Left ventricle myocardium inferior (tissue), 1 donor: ENCODE measurements around the gene FNDC11. TPM values are rescaled to one million over a fixed set of nuclear protein-coding genes. Genes with fewer than 3 reads are reported as not detected.
"Not testable (repeated sequence)": the region's sequence is repeated elsewhere in the genome, so short reads cannot be mapped to it uniquely, and the experiment has no call there.

ENCODE experiments used
- DNase-seq: peaks from one replicate; pipeline ENCODE4 v3.0.0-alpha.2; 2020
- H3K27ac ChIP-seq: fragments of 200-600 bp; replicated peaks from 2 replicates; pipeline ENCODE4 v1.8.0; 2021
- H3K27me3 ChIP-seq: fragments of 200-600 bp; 2 replicates; pipeline ENCODE4 v1.8.0; 2021; ENCODE audit warnings: low read depth
- H3K36me3 ChIP-seq: fragments of 200-600 bp; 2 replicates; pipeline ENCODE4 v1.8.0; 2021
- H3K4me1 ChIP-seq: fragments of 200-600 bp; 2 replicates; pipeline ENCODE4 v1.8.0; 2021
- H3K4me3 ChIP-seq: fragments of 200-600 bp; 2 replicates; pipeline ENCODE4 v1.8.0; 2021; ENCODE audit warnings: mild to moderate bottlenecking, moderate library complexity
- H3K9me3 ChIP-seq: fragments of 200-600 bp; replicated peaks from 2 replicates; pipeline ENCODE4 v1.8.0; 2021
- intact Hi-C: fragments of 100-400 bp; cut with micrococcal nuclease; formaldehyde crosslinking; loops from one replicate; pipeline ENCODE4 v1.11.0; 2022
- total RNA-seq: library from RNA; stranded (reverse); fragmentation: NEBNext Ultra II Directional; extraction: Animal tissue kit (Norgen Biotek cat#: 25700); gene quantifications from one replicate; pipeline ENCODE4 v1.2.1, GENCODE V29; 2021
- TF ChIP-seq, protein P1 (sequence below): fragments of 200-600 bp; IDR thresholded peaks from 2 replicates; pipeline ENCODE4 v1.8.0; 2021; ENCODE audit warnings: antibody characterized with exemption, mild to moderate bottlenecking, borderline replicate concordance
- donor health status: DM: no; HTN: yes; CAD: no; lungs with severe emphysema.

Gene FNDC11
- total RNA-seq, 1 donor from 2014 or later = 0.14 TPM

DNA sequence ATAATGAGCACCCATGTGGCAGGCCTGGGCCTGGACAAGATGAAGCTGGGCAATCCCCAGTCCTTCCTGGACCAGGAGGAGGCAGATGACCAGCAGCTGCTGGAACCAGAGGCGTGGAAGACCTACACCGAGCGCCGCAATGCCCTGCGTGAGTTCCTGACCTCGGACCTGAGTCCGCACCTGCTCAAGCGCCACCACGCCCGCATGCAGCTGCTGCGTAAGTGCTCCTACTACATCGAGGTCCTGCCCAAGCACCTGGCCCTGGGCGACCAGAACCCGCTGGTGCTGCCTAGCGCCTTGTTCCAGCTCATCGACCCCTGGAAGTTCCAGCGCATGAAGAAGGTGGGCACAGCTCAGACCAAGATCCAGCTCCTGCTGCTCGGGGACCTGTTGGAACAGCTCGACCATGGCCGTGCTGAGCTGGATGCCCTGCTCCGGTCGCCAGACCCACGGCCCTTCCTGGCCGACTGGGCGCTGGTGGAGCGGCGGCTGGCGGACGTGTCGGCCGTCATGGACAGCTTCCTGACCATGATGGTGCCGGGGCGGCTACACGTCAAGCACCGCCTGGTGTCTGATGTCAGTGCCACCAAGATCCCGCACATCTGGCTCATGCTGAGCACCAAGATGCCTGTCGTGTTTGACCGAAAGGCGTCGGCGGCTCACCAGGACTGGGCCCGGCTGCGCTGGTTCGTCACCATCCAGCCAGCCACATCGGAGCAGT lies 1.9 kb downstream of the FNDC11 start:
- intact Hi-C loops = no loop called here
- peaks cover 20% of the 10 kb centered on the region for H3K27me3 ChIP-seq
- H3K4me3 ChIP-seq = no peak overlapping the region
- peaks cover 23% of the 10 kb centered on the region for H3K36me3 ChIP-seq
- no peak overlapping the region for H3K27ac ChIP-seq
- no peaks in the 10 kb centered on the region for H3K9me3 ChIP-seq
- peaks cover 14% of the 10 kb centered on the region for H3K4me1 ChIP-seq
- TF ChIP-seq, protein P1, sequence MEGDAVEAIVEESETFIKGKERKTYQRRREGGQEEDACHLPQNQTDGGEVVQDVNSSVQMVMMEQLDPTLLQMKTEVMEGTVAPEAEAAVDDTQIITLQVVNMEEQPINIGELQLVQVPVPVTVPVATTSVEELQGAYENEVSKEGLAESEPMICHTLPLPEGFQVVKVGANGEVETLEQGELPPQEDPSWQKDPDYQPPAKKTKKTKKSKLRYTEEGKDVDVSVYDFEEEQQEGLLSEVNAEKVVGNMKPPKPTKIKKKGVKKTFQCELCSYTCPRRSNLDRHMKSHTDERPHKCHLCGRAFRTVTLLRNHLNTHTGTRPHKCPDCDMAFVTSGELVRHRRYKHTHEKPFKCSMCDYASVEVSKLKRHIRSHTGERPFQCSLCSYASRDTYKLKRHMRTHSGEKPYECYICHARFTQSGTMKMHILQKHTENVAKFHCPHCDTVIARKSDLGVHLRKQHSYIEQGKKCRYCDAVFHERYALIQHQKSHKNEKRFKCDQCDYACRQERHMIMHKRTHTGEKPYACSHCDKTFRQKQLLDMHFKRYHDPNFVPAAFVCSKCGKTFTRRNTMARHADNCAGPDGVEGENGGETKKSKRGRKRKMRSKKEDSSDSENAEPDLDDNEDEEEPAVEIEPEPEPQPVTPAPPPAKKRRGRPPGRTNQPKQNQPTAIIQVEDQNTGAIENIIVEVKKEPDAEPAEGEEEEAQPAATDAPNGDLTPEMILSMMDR = no peak
- DNase-seq = no peak

DNA sequence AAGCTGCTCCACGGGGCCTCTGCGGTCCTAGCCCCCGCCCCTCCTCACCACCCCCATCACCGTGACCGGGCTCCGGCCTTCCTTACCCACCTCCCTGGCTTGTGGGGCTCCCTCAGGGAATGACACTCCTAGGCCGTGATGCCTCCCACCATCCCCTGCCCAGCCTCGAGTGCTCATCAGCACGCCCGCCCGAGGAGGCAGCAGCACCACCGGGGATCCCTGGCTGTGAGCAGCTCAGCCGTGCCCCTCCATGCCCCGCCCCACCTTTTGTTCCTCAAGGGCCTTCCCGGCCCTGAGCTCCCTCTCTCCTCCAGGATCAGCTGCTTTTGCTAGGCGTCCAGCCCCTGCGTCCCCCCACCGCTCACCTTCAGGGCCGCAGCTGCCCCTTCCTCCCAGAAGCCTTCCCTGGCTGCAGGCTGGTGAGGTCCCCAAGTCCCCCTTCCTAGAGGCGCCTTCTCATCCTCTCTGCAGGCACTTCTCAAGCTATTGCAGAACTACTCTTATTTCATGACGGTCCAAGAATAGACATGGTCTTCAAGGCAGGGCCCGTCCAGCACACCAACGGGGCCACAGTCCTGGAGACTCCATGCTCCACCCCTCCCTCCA lies 3.0 kb downstream of the FNDC11 start:
- intact Hi-C loops = no loop called here

DNA sequence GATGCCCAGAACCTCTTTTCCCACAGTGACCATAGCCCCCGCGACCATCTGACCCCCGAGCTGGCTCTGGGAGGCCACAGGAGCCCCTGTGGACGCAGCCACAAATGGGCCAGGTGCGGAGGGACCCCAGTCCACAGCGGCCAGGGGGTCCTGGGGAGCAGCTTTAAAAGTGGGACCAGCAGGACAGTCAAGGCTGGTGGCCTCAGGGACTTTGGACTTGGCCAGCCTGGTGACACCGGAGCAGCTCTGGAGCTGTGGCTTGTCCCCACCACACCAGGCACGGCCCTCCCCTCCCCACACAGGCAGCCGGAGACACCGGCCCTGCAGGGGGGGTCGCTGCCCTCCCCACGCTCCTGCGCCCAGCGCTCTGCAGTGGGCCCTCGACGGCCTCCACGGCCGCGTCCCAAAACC lies 3.5 kb downstream of the FNDC11 start:
- intact Hi-C loops = no loop called here
- Histone ChIP-seq H3K4me1 (peaks cover 14% of the 10 kb centered on the region), H3K27me3 (peaks cover 15% of the 10 kb centered on the region), H3K36me3 (peaks cover 40% of the 10 kb centered on the region), H3K27ac (no peak overlapping the region), H3K4me3 (no peak overlapping the region), H3K9me3 (no peaks in the 10 kb centered on the region)
- TF ChIP-seq, protein P1 = no peak
- no peak for DNase-seq

More for the DNA sequence above, 3.0 kb downstream of the FNDC11 start:
- Histone ChIP-seq H3K27me3 (peaks cover 17% of the 10 kb centered on the region), H3K27ac (no peak overlapping the region), H3K4me3 (no peak overlapping the region), H3K36me3 (peaks cover 35% of the 10 kb centered on the region), H3K4me1 (peaks cover 14% of the 10 kb centered on the region), H3K9me3 (no peaks in the 10 kb centered on the region)
- no peak for DNase-seq
- TF ChIP-seq, protein P1 = no peak

DNA sequence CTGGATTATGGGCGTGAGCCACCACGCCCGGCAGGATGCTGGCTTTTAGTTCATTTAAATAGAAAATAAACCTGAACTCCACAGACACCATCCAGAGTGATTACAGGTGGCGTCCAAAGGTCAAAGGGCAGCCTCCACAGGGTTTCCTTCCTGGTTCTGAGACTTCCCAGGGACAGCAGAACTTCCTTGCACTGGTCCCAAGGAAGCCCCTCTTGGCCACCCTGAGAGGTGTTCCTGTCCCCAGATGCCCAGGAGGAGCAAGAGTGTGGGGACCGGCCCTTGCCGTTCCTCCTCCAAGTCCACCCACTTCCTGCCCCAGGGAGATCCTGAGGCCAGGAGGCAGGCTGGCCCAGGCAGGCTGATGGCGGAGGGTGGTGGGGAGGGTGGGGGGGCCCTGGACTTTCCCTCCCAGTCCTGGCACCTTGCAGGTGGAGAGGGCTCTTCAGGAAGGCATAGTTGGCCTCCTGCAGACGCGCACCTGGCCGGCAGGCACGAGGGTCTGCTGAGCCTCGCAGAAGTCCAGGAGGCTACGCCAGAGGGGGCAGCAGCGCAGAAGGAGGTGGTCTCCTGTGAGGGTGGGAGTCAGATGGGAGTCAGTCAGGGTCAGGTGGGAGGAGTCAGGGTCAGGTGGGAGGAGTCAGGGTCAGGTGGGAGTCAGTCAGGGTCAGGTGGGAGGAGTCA lies 5.0 kb downstream of the FNDC11 start:
- peaks cover 8% of the 10 kb centered on the region for H3K4me1 ChIP-seq
- DNase-seq = no peak
- intact Hi-C loops = no loop called here
- H3K4me3 ChIP-seq = no peak overlapping the region
- H3K9me3 ChIP-seq = no peaks in the 10 kb centered on the region
- H3K36me3 ChIP-seq = peaks cover 55% of the 10 kb centered on the region
- TF ChIP-seq, protein P1 = no peak
- H3K27me3 ChIP-seq = peaks cover 4% of the 10 kb centered on the region
- no peak overlapping the region for H3K27ac ChIP-seq

DNA sequence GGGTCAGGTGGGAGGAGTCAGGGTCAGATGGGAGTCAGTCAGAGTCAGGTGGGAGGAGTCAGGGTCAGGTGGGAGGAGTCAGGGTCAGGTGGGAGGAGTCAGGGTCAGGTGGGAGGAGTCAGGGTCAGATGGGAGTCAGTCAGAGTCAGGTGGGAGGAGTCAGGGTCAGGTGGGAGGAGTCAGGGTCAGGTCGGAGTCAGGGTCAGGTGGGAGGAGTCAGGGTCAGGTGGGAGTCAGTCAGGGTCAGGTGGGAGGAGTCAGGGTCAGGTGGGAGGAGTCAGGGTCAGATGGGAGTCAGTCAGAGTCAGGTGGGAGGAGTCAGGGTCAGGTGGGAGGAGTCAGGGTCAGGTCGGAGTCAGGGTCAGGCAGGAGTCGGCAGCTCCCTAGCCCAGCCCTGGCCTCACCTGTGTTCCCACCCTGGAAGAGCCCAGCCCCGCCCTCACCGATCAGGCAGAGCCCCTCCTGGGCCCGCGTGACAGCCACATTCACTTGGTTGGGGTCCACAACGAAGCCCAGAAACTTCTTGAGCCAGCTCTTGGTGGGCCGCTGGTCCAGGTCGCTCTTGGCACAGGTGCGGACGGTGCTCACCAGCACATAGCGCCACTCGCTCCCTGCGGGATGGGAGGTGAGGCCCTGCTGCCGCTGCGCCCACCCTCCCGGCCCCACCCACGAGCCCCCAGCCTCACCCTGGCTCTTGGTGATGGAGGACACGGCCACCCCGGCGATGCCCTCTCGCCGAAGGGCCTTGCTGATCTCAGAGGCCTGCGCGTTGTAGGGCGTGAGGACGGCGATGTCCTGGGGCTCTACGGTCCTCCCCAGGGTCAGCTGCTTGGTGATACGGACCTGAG lies 5.8 kb downstream of the FNDC11 start:
- DNase-seq, H3K4me1 ChIP-seq, intact Hi-C loops, H3K27ac ChIP-seq, H3K9me3 ChIP-seq, H3K4me3 ChIP-seq, H3K27me3 ChIP-seq: not testable (repeated sequence)
- peaks cover 62% of the 10 kb centered on the region for H3K36me3 ChIP-seq
